SK-N-MC (cell line): ENCODE data around the gene GNAI2.

ENCODE experiments used
- EZH2 ChIP-seq: fragments of 200-600 bp; sonication (generic); IDR thresholded peaks from one replicate; pipeline ENCODE4 v1.6.1; 2017; ENCODE audit warnings: antibody characterized with exemption
- FOXP2 ChIP-seq: optimal IDR thresholded peaks from 2 replicates; pipeline ENCODE3; 2011; ENCODE audit warnings: mild to moderate bottlenecking, moderate library complexity; ENCODE audit not compliant: insufficient read depth; ENCODE audit errors: extremely low read length, control extremely low read depth
- POLR2AphosphoS5 ChIP-seq: IDR thresholded peaks from 2 replicates; pipeline ENCODE4 v1.6.1; 2012; ENCODE audit warnings: mild to moderate bottlenecking, low read depth, low read length, borderline replicate concordance

- TF ChIP-seq POLR2AphosphoS5 (no peak), EZH2 (no peak), FOXP2 (no peak)
Observed at GRCh38 chr3:50243543-50243895, 7.5 kb downstream of the GNAI2 start.
